Caco-2 (cell line): ENCODE data around the gene ATP1B1. TPM values are rescaled to one million over a fixed set of nuclear protein-coding genes. Genes with fewer than 3 reads are reported as not detected.
A peak's percentile ranks its signal among the peaks of the same experiment; 100 is the strongest.
"Not testable (repeated sequence)": the region's sequence is repeated elsewhere in the genome, so short reads cannot be mapped to it uniquely, and the experiment has no call there.

Experiments used
- BruUV-seq: library from RNA; stranded (reverse); fragments of 400-500 nt; replicated peaks from 2 replicates; lab custom pipeline; 2021; lab: Mats Ljungman, UMichigan
- CTCF ChIA-PET: fragments of 300-600 bp; sonication (Branson Sonifier 250); formaldehyde crosslinking; loops from one replicate; lab custom pipeline; 2022; ENCODE audit warnings: antibody characterized with exemption; lab: Charles Lee
- POLR2A ChIA-PET: fragments of 300-600 bp; sonication (Branson Sonifier 250); formaldehyde crosslinking; loops from one replicate; lab custom pipeline; 2022; ENCODE audit warnings: antibody characterized with exemption; lab: Charles Lee
- DNase-seq, 2 experiments: peaks; one replicate each; pipeline versions ENCODE4 v3.0.0 to v3.0.0-alpha.2; 2020 to 2022
- H3K27me3 ChIP-seq: replicated peaks from 2 replicates; pipeline ENCODE4 v1.6.0; 2011; ENCODE audit warnings: low read length; ENCODE audit not compliant: control insufficient read depth, insufficient read depth
- H3K36me3 ChIP-seq: 2 replicates; pipeline ENCODE4 v1.5.1; 2011; ENCODE audit warnings: low read length; ENCODE audit not compliant: control insufficient read depth, insufficient read depth
- H3K4me1 ChIP-seq: fragments of 250-450 bp; sonication (Bioruptor Pico); 2 replicates; pipeline ENCODE4 v1.5.1; 2020; ENCODE audit warnings: mild to moderate bottlenecking
- H3K4me3 ChIP-seq: 2 replicates; pipeline ENCODE4 v1.5.1; 2011; ENCODE audit warnings: low read depth, mild to moderate bottlenecking, control low read depth, low read length
- H3K9me3 ChIP-seq: fragments of 250-450 bp; sonication (Bioruptor Pico); 2 replicates; pipeline ENCODE4 v1.5.1; 2020; ENCODE audit warnings: mild to moderate bottlenecking, moderate library complexity
- H3K27ac Mint-ChIP-seq: one replicate; pipeline ENCODE4 v1.8.0; 2022; ENCODE audit warnings: mixed read lengths; ENCODE audit not compliant: unreplicated experiment
- H3K27me3 Mint-ChIP-seq: one replicate; pipeline ENCODE4 v1.8.0; 2022; ENCODE audit warnings: mixed read lengths; ENCODE audit not compliant: insufficient read depth, unreplicated experiment
- H3K36me3 Mint-ChIP-seq: one replicate; pipeline ENCODE4 v1.8.0; 2022; ENCODE audit warnings: mild to moderate bottlenecking, mixed read lengths; ENCODE audit not compliant: insufficient read depth, unreplicated experiment
- H3K4me1 Mint-ChIP-seq: one replicate; pipeline ENCODE4 v1.8.0; 2022; ENCODE audit warnings: low read depth, mixed read lengths; ENCODE audit not compliant: unreplicated experiment
- H3K4me3 Mint-ChIP-seq: one replicate; pipeline ENCODE4 v1.8.0; 2022; ENCODE audit warnings: mild to moderate bottlenecking, moderate library complexity, mixed read lengths; ENCODE audit not compliant: unreplicated experiment
- H3K9me3 Mint-ChIP-seq: one replicate; pipeline ENCODE4 v1.8.0; 2022; ENCODE audit warnings: mixed read lengths; ENCODE audit not compliant: unreplicated experiment
- CTCF ChIP-seq, 2 experiments: fragments of 200-600 bp in 1 of 2; IDR thresholded peaks; 1 replicate in 1 of 2; 2 replicates in 1 of 2; pipeline versions ENCODE4 v1.5.1 to v1.8.0; 2011 to 2022; ENCODE audit warnings: antibody characterized with exemption in 1 of 2, control low read depth in 1 of 2, inconsistent platforms in 1 of 2, low read depth in 1 of 2, low read length in 1 of 2, mild to moderate bottlenecking in 1 of 2, moderate library complexity in 1 of 2; ENCODE audit not compliant: insufficient read depth in 1 of 2, severe bottlenecking in 1 of 2, unreplicated experiment in 1 of 2
- intact Hi-C: fragments of 100-400 bp; cut with micrococcal nuclease; formaldehyde crosslinking; loops from one replicate; pipeline ENCODE4 v1.10.0; 2022; ENCODE audit not compliant: unreplicated experiment
- total RNA-seq: library from RNA; stranded (reverse); gene quantifications from 2 replicates; pipeline ENCODE4 v1.2.3, GENCODE V29; 2022

ATP1B1 gene
- total RNA-seq, 1 experiment from 2014 or later = 320 TPM

DNA sequence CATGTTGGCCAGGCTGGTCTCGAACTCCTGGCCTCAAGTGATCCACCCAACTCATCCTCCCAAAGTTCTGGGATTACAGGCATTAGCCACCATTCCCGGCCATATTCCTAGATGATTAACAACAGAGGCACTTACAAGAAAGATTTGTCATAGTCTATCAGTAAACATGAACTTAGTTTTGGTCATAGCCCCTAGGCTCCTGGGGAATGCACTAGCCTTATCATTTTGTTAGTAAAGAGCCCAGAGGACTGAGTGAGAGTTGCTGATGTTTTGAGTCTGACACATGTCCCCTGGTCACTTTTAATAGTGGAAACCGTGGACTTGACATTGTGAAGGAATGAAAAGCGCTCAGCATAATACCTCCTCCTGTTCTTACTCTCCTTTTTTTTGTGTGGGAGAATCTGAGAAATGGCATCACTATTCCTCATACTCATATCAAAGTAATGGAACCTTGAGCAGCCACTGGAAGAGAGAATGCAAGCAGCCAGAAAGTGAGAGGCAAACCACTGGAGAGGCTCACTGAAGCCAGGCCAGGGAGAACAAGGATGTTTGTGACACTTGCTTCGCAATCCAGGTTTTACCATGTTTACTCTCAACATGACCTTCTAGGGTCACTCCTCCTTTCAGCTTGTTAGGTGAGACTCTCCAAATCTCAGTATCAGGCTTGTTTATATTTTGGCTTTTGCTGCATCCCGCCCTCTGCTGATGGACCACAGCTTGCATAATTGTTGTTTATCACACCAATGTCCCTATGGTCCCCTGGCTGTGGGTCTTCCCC is 14.8 kb downstream of the ATP1B1 start:
- TF ChIP-seq CTCF (IDR thresholded peaks at IDR 0.05; ENCODE audit: insufficient read depth in 1 of 2, low read depth in 1 of 2, low read length in 1 of 2, severe bottlenecking in 1 of 2, unreplicated experiment in 1 of 2) = no peak
- H3K9me3 Mint-ChIP-seq = no peaks in the 10 kb centered on the region
- no peak for DNase-seq
- Histone ChIP-seq H3K27me3 (no peaks in the 10 kb centered on the region), H3K36me3 (peaks cover 14% of the 10 kb centered on the region), H3K9me3 (no peaks in the 10 kb centered on the region), H3K4me3 (no peak overlapping the region), H3K4me1 (peaks cover 55% of the 10 kb centered on the region)
- no TSS peak for BruUV-seq
- intact Hi-C loops = no loop called here
- peaks cover 64% of the 10 kb centered on the region for H3K4me1 Mint-ChIP-seq
- ChIA-PET CTCF (no interaction called here), POLR2A (no interaction called here)
- peak overlapping the region; percentile 26 for H3K4me3 Mint-ChIP-seq
- H3K27ac Mint-ChIP-seq = peak overlapping the region; percentile 26
- H3K36me3 Mint-ChIP-seq = peaks cover 99% of the 10 kb centered on the region
- no peaks in the 10 kb centered on the region for H3K27me3 Mint-ChIP-seq

DNA sequence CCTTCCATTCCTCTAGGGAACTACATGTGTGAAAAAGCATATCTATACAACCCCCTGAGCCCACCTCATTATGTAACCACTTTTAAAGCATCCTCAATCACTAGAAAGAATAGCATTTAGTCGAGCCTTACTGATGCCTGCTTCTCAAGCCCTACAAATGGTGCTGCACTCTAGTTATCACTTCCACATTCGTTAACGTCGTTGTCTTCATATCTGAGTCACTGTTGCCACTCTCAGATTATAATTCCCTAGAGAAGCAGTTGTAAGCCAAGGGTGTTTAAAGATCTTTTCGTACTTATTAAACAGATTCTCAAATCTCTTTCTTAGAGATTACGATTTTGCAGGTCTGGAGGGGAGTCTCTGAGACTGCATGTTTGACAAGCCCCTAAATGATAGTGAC is 16.5 kb downstream of the ATP1B1 start:
- intact Hi-C loops = no loop called here
- Mint-ChIP-seq H3K4me1 (peaks cover 47% of the 10 kb centered on the region), H3K9me3 (no peaks in the 10 kb centered on the region), H3K4me3 (no peak overlapping the region), H3K27me3 (no peaks in the 10 kb centered on the region), H3K36me3 (peaks cover 99% of the 10 kb centered on the region), H3K27ac (peak overlapping the region; percentile 44)
- TF ChIP-seq CTCF (IDR thresholded peaks at IDR 0.05; ENCODE audit: insufficient read depth in 1 of 2, low read depth in 1 of 2, low read length in 1 of 2, severe bottlenecking in 1 of 2, unreplicated experiment in 1 of 2) = no peak
- Histone ChIP-seq H3K36me3 (peaks cover 13% of the 10 kb centered on the region), H3K27me3 (no peaks in the 10 kb centered on the region), H3K9me3 (no peaks in the 10 kb centered on the region), H3K4me3 (no peak overlapping the region), H3K4me1 (peaks cover 46% of the 10 kb centered on the region)
- DNase-seq = no peak
- CTCF ChIA-PET = no interaction called here
- POLR2A ChIA-PET = no interaction called here
- no TSS peak for BruUV-seq

DNA sequence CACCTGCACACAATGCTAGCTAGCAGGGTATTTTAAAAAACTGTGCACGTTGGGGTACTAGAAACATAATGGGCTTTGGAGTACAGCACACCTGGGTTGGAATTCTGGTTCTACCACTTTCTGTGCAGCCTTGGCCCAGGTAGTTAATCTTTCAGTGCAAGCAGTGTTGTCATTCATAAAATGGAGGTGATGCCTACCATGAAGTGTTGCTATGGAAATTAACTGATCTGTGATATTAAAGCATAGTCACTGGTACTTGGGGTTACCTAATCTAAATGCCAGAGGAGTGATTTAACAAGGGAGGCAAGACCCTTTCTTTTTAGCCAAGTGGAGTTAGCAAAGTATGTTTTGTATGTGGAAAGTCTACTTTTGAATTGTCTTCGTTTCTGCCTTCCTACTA is 18.0 kb downstream of the ATP1B1 start:
- peak overlapping the region; percentile 19 for H3K27ac Mint-ChIP-seq
- ChIA-PET POLR2A (no interaction called here), CTCF (no interaction called here)
- BruUV-seq = no TSS peak
- peak in 1 of 2 experiments; percentile 48 for DNase-seq
- Histone ChIP-seq H3K36me3 (peaks cover 15% of the 10 kb centered on the region), H3K9me3 (no peaks in the 10 kb centered on the region), H3K4me3 (no peak overlapping the region), H3K4me1 (peaks cover 31% of the 10 kb centered on the region), H3K27me3 (no peaks in the 10 kb centered on the region)
- H3K27me3 Mint-ChIP-seq = no peaks in the 10 kb centered on the region
- H3K4me3 Mint-ChIP-seq = peak overlapping the region; percentile 11
- intact Hi-C loops = no loop called here
- H3K9me3 Mint-ChIP-seq = no peaks in the 10 kb centered on the region
- no peak for TF ChIP-seq CTCF (IDR thresholded peaks at IDR 0.05; ENCODE audit: insufficient read depth in 1 of 2, low read depth in 1 of 2, low read length in 1 of 2, severe bottlenecking in 1 of 2, unreplicated experiment in 1 of 2)
- peaks cover 99% of the 10 kb centered on the region for H3K36me3 Mint-ChIP-seq
- H3K4me1 Mint-ChIP-seq = peaks cover 38% of the 10 kb centered on the region

- POLR2A ChIA-PET, DNase-seq, BruUV-seq, H3K27me3 ChIP-seq, H3K9me3 Mint-ChIP-seq, intact Hi-C loops, H3K27me3 Mint-ChIP-seq, H3K27ac Mint-ChIP-seq, H3K4me3 ChIP-seq, H3K4me3 Mint-ChIP-seq, H3K9me3 ChIP-seq: not testable (repeated sequence)
- CTCF ChIA-PET = interaction anchor here (0.6 to 0.8 kb wide), 2 partner anchors 9 to 12 kb away, joined by 3 to 7 read pairs; no protein-coding TSS in a partner anchor
- peaks cover 99% of the 10 kb centered on the region for H3K36me3 Mint-ChIP-seq
- H3K4me1 Mint-ChIP-seq = peaks cover 30% of the 10 kb centered on the region
- peaks cover 20% of the 10 kb centered on the region for H3K4me1 ChIP-seq
- peaks cover 14% of the 10 kb centered on the region for H3K36me3 ChIP-seq
Observed at GRCh38 chr1:169125597-169125996, 19.1 kb downstream of the ATP1B1 start.
